Activated naive CD4-positive, alpha-beta T cell treated with anti-CD3 and anti-CD28 coated beads, Interleukin-2, amount 50 U/mL, for 24 hours (primary cell): Measurements from ENCODE around the gene KRT20.

Experiments
- H3K27ac Mint-ChIP-seq: one replicate; pipeline ENCODE4 v1.8.0; 2021; ENCODE audit warnings: mild to moderate bottlenecking, mixed read lengths
- H3K27me3 Mint-ChIP-seq: one replicate; pipeline ENCODE4 v1.8.0; 2021; ENCODE audit warnings: mixed read lengths
- H3K36me3 Mint-ChIP-seq: one replicate; pipeline ENCODE4 v1.8.0; 2021; ENCODE audit warnings: mixed read lengths
- H3K4me1 Mint-ChIP-seq: one replicate; pipeline ENCODE4 v1.8.0; 2021; ENCODE audit warnings: mixed read lengths
- H3K4me3 Mint-ChIP-seq: one replicate; pipeline ENCODE4 v1.8.0; 2021; ENCODE audit warnings: mild to moderate bottlenecking, mixed read lengths
- H3K9me3 Mint-ChIP-seq: one replicate; pipeline ENCODE4 v1.8.0; 2021; ENCODE audit warnings: mixed read lengths

KRT20 gene

GRCh38 chr17:40846515-40847144, 38.4 kb downstream of the KRT20 start:
- H3K27me3 Mint-ChIP-seq, result peaks cover 17% of the 10 kb centered on the region
- H3K4me3 Mint-ChIP-seq, result no peak overlapping the region
- H3K27ac Mint-ChIP-seq, result no peak overlapping the region
- H3K9me3 Mint-ChIP-seq, result no peaks in the 10 kb centered on the region
- H3K4me1 Mint-ChIP-seq, result no peaks in the 10 kb centered on the region
- H3K36me3 Mint-ChIP-seq, result no peaks in the 10 kb centered on the region

GRCh38 chr17:40844671-40845107, 40.4 kb downstream of the KRT20 start:
- Mint-ChIP-seq H3K4me3 (no peak overlapping the region), H3K27me3 (peaks cover 18% of the 10 kb centered on the region), H3K9me3 (no peaks in the 10 kb centered on the region), H3K27ac (no peak overlapping the region), H3K36me3 (peaks cover 2% of the 10 kb centered on the region), H3K4me1 (no peaks in the 10 kb centered on the region)

- no peak overlapping the region for H3K4me3 Mint-ChIP-seq
- no peaks in the 10 kb centered on the region for H3K4me1 Mint-ChIP-seq
Observed at GRCh38 chr17:40843242-40843641, 41.8 kb downstream of the KRT20 start.

GRCh38 chr17:40841246-40841645, 43.8 kb downstream of the KRT20 start:
- no peak overlapping the region for H3K27ac Mint-ChIP-seq
- no peaks in the 10 kb centered on the region for H3K4me1 Mint-ChIP-seq
- H3K27me3 Mint-ChIP-seq, result peaks cover 18% of the 10 kb centered on the region
- no peak overlapping the region for H3K4me3 Mint-ChIP-seq
- no peaks in the 10 kb centered on the region for H3K9me3 Mint-ChIP-seq
- H3K36me3 Mint-ChIP-seq, result peaks cover 2% of the 10 kb centered on the region

More at GRCh38 chr17:40843242-40843641, 41.8 kb downstream of the KRT20 start:
- H3K36me3 Mint-ChIP-seq, result peaks cover 2% of the 10 kb centered on the region
- peaks cover 18% of the 10 kb centered on the region for H3K27me3 Mint-ChIP-seq
- H3K27ac Mint-ChIP-seq, result no peak overlapping the region
- no peaks in the 10 kb centered on the region for H3K9me3 Mint-ChIP-seq

GRCh38 chr17:40839194-40839593, 45.8 kb downstream of the KRT20 start:
- Mint-ChIP-seq H3K27ac (no peak overlapping the region), H3K4me3 (no peak overlapping the region), H3K36me3 (peaks cover 7% of the 10 kb centered on the region), H3K9me3 (no peaks in the 10 kb centered on the region), H3K4me1 (no peaks in the 10 kb centered on the region), H3K27me3 (peaks cover 9% of the 10 kb centered on the region)

- no peaks in the 10 kb centered on the region for H3K27me3 Mint-ChIP-seq
- peaks cover 6% of the 10 kb centered on the region for H3K36me3 Mint-ChIP-seq
- no peaks in the 10 kb centered on the region for H3K9me3 Mint-ChIP-seq
- no peak overlapping the region for H3K27ac Mint-ChIP-seq
- H3K4me1 Mint-ChIP-seq, result no peaks in the 10 kb centered on the region
- no peak overlapping the region for H3K4me3 Mint-ChIP-seq
Observed at GRCh38 chr17:40836020-40836419, 49.0 kb downstream of the KRT20 start.

GRCh38 chr17:40833882-40834281, 51.2 kb downstream of the KRT20 start:
- H3K4me3 Mint-ChIP-seq, result no peak overlapping the region
- no peaks in the 10 kb centered on the region for H3K4me1 Mint-ChIP-seq
- peaks cover 12% of the 10 kb centered on the region for H3K36me3 Mint-ChIP-seq
- H3K27ac Mint-ChIP-seq, result no peak overlapping the region
- H3K9me3 Mint-ChIP-seq, result no peaks in the 10 kb centered on the region
- no peaks in the 10 kb centered on the region for H3K27me3 Mint-ChIP-seq

- Mint-ChIP-seq H3K27me3 (no peaks in the 10 kb centered on the region), H3K36me3 (peaks cover 14% of the 10 kb centered on the region), H3K4me1 (peaks cover 2% of the 10 kb centered on the region), H3K27ac (no peak overlapping the region), H3K4me3 (no peak overlapping the region), H3K9me3 (no peaks in the 10 kb centered on the region)
Observed at GRCh38 chr17:40832840-40833239, 52.2 kb downstream of the KRT20 start.

GRCh38 chr17:40830085-40830776, 54.8 kb downstream of the KRT20 start:
- Mint-ChIP-seq H3K27ac (no peak overlapping the region), H3K36me3 (peaks cover 15% of the 10 kb centered on the region), H3K27me3 (no peaks in the 10 kb centered on the region), H3K4me3 (no peak overlapping the region), H3K9me3 (no peaks in the 10 kb centered on the region), H3K4me1 (peaks cover 6% of the 10 kb centered on the region)

- H3K4me1 Mint-ChIP-seq, result peaks cover 7% of the 10 kb centered on the region
- H3K36me3 Mint-ChIP-seq, result peaks cover 12% of the 10 kb centered on the region
- no peak overlapping the region for H3K4me3 Mint-ChIP-seq
- H3K9me3 Mint-ChIP-seq, result no peaks in the 10 kb centered on the region
- peaks cover under 1% of the 10 kb centered on the region for H3K27me3 Mint-ChIP-seq
- no peak overlapping the region for H3K27ac Mint-ChIP-seq
Observed at GRCh38 chr17:40828454-40829044, 56.5 kb downstream of the KRT20 start.

GRCh38 chr17:40827746-40828453, 57.1 kb downstream of the KRT20 start:
- no peak overlapping the region for H3K4me3 Mint-ChIP-seq
- H3K4me1 Mint-ChIP-seq, result peaks cover 9% of the 10 kb centered on the region
- peaks cover 1% of the 10 kb centered on the region for H3K27me3 Mint-ChIP-seq
- no peak overlapping the region for H3K27ac Mint-ChIP-seq
- H3K36me3 Mint-ChIP-seq, result peaks cover 13% of the 10 kb centered on the region
- no peaks in the 10 kb centered on the region for H3K9me3 Mint-ChIP-seq
